HFFc6 (cell line): ENCODE data around the gene MARK4. TPM values are rescaled to one million over a fixed set of nuclear protein-coding genes. Genes with fewer than 3 reads are reported as not detected.

Source experiments
- DNase-seq: peaks from one replicate; pipeline ENCODE4 v3.0.0-alpha.2; 2018
- H3K27ac Mint-ChIP-seq: 2 replicates; pipeline ENCODE4 v1.8.0; 2020; ENCODE audit warnings: mild to moderate bottlenecking, mixed read lengths
- H3K27me3 Mint-ChIP-seq: 2 replicates; pipeline ENCODE4 v1.8.0; 2021; ENCODE audit warnings: mild to moderate bottlenecking, moderate library complexity, mixed read lengths; ENCODE audit not compliant: insufficient read depth
- H3K36me3 Mint-ChIP-seq: 2 replicates; pipeline ENCODE4 v1.8.0; 2021; ENCODE audit warnings: low read depth, mixed read lengths
- H3K4me1 Mint-ChIP-seq: 2 replicates; pipeline ENCODE4 v1.8.0; 2020; ENCODE audit warnings: low read depth, mixed read lengths
- H3K4me3 Mint-ChIP-seq: 2 replicates; pipeline ENCODE4 v1.8.0; 2020; ENCODE audit warnings: mild to moderate bottlenecking, moderate library complexity, mixed read lengths
- H3K9me3 Mint-ChIP-seq: 2 replicates; pipeline ENCODE4 v1.8.0; 2020; ENCODE audit warnings: mild to moderate bottlenecking, mixed read lengths
- CTCF ChIP-seq: fragments of 200-600 bp; sonication (generic); IDR thresholded peaks from 2 replicates; pipeline ENCODE4 v1.5.0; 2021; ENCODE audit warnings: antibody characterized with exemption, mild to moderate bottlenecking
- total RNA-seq, 6 experiments: library from RNA; stranded (reverse); fragmentation: NEBNext Ultra II Directional; extraction: Animal tissue kit (Norgen Biotek cat#: 25700); gene quantifications; 2 replicates in 1 of 6; 3 replicates in 5 of 6; pipeline ENCODE4 v1.2.3, GENCODE V29; 2021

Gene MARK4
- total RNA-seq, 6 experiments from 2014 or later, result 38.9 to 46.0 (median 44.2) TPM

GRCh38 chr19:45336696-45337251, 85.7 kb downstream of the MARK4 start:
- Mint-ChIP-seq H3K9me3 (no peaks in the 10 kb centered on the region), H3K36me3 (no peaks in the 10 kb centered on the region), H3K27ac (no peak overlapping the region), H3K4me3 (no peak overlapping the region), H3K27me3 (peaks cover 4% of the 10 kb centered on the region), H3K4me1 (peaks cover 5% of the 10 kb centered on the region; the same call in 1 of the 2 replicates)
- DNase-seq, result no peak
- TF ChIP-seq CTCF, result no peak

- Mint-ChIP-seq H3K4me3 (no peak overlapping the region), H3K36me3 (no peaks in the 10 kb centered on the region), H3K27me3 (peaks cover 2% of the 10 kb centered on the region; the same call in 1 of the 2 replicates), H3K27ac (no peak overlapping the region), H3K4me1 (peaks cover 5% of the 10 kb centered on the region; the same call in 1 of the 2 replicates), H3K9me3 (no peaks in the 10 kb centered on the region)
- TF ChIP-seq CTCF, result no peak
- DNase-seq, result no peak
Observed at GRCh38 chr19:45339629-45340028, 88.6 kb downstream of the MARK4 start.

- peaks cover 2% of the 10 kb centered on the region for H3K27me3 Mint-ChIP-seq
- no peak within 1 kb of the TSS for H3K4me3 Mint-ChIP-seq
- no peak within 1 kb of the TSS for H3K27ac Mint-ChIP-seq
Observed at GRCh38 chr19:45340232-45340898, 89.3 kb downstream of the MARK4 start, which contains the start of gene KLC3. TSS of gene KLC3 (plus strand) at chr19:45340750. CDS start at chr19:45345542, 4,792 bp downstream.

GRCh38 chr19:45340899-45341453, 89.9 kb downstream of the MARK4 start:
- Mint-ChIP-seq H3K27ac (no peak overlapping the region), H3K9me3 (no peaks in the 10 kb centered on the region), H3K4me1 (peaks cover 5% of the 10 kb centered on the region; the same call in 1 of the 2 replicates), H3K27me3 (peaks cover 2% of the 10 kb centered on the region), H3K4me3 (no peak overlapping the region), H3K36me3 (no peaks in the 10 kb centered on the region)
- peak; percentile 6 for DNase-seq
- TF ChIP-seq CTCF, result no peak

More at GRCh38 chr19:45340232-45340898, 89.3 kb downstream of the MARK4 start, which contains the start of gene KLC3:
- no peak for DNase-seq
- no peaks in the 10 kb centered on the region for H3K9me3 Mint-ChIP-seq
- H3K36me3 Mint-ChIP-seq, result no peaks in the 10 kb centered on the region
- H3K4me1 Mint-ChIP-seq, result peaks cover 5% of the 10 kb centered on the region; the same call in 1 of the 2 replicates
- no peak for TF ChIP-seq CTCF

GRCh38 chr19:45342911-45343310, 91.8 kb downstream of the MARK4 start:
- Mint-ChIP-seq H3K27ac (no peak overlapping the region), H3K4me1 (peaks cover 5% of the 10 kb centered on the region; the same call in 1 of the 2 replicates), H3K9me3 (no peaks in the 10 kb centered on the region), H3K36me3 (no peaks in the 10 kb centered on the region), H3K4me3 (no peak overlapping the region), H3K27me3 (peaks cover 2% of the 10 kb centered on the region)
- TF ChIP-seq CTCF, result no peak
- DNase-seq, result no peak
